Measurements from ENCODE around the gene NHEJ1. TPM values are rescaled to one million over a fixed set of nuclear protein-coding genes. Genes with fewer than 3 reads are reported as not detected.

Gene NHEJ1
- total RNA-seq, 1 experiment from 2014 or later = 16.4 TPM

GRCh38 chr2:219125886-219126270, 34.7 kb downstream of the NHEJ1 start:
- BruUV-seq (replicated peaks) = no TSS peak
- RAD21 ChIA-PET (ENCODE audit: low non-redundant PET in 1 of 2, low total read pairs in 2 of 2, uncharacterized antibody in 2 of 2, unreplicated experiment in 2 of 2) = interaction anchor here (0.5 to 1.4 kb wide), 3 partner anchors 29 to 127 kb away, joined by 3 to 4 read pairs (median 3); partner anchors contain the start of gene TUBA4B (in 1 of the 2)
- Histone ChIP-seq H3K9ac (ENCODE audit: low read length) (peak overlapping the region; percentile 30), H3K27ac (ENCODE audit: low read depth, low read length) (no peak overlapping the region), H3K4me3 (replicated peaks in 1 of 2; ENCODE audit: low read depth in 1 of 2, low read length in 2 of 2) (peak overlapping the region in 1 of 2 experiments; percentile 37; a peak in 1 of 4 replicates), H3K4me2 (ENCODE audit: low read length) (peak overlapping the region; percentile 72), H3K79me2 (ENCODE audit: insufficient read depth, low read length) (no peaks in the 10 kb centered on the region), H3K9me3 (ENCODE audit: control insufficient read depth in 1 of 2, insufficient read depth in 1 of 2, low read depth in 1 of 2, low read length in 2 of 2) (no peaks in the 10 kb centered on the region), H4K20me1 (ENCODE audit: insufficient read depth) (no peaks in the 10 kb centered on the region), H3K36me3 (ENCODE audit: control insufficient read depth in 1 of 2, insufficient read depth in 2 of 2, low read length in 2 of 2) (no peaks in the 10 kb centered on the region), H3K4me1 (ENCODE audit: control insufficient read depth in 1 of 2, insufficient read depth in 2 of 2, low read length in 2 of 2) (peaks cover 22 to 27% of the 10 kb centered on the region in 2 experiments), H2AFZ (ENCODE audit: low read depth, low read length, poor library complexity, severe bottlenecking) (no peak overlapping the region), H3K27me3 (ENCODE audit: insufficient read depth, low read length) (no peaks in the 10 kb centered on the region; the same call in 1 of the 2 replicates), H3K9me2 (ENCODE audit: insufficient read depth) (no peaks in the 10 kb centered on the region)
- intact Hi-C loops (cut with micrococcal nuclease) = no loop called here
- DNase-seq (ENCODE audit: low read depth, low spot score) (no peak), ATAC-seq (no peak)
- POLR2A ChIA-PET = no interaction called here
- TF ChIP-seq YY1 (IDR thresholded peaks at IDR 0.05; ENCODE audit: extremely low read depth, insufficient replicate concordance, low read depth, low read length) (no peak), EZH2phosphoT487 (IDR thresholded peaks at IDR 0.05; ENCODE audit: borderline replicate concordance) (no peak), RAD21 (IDR thresholded peaks at IDR 0.05; ENCODE audit: low read depth) (no peak), EZH2 (IDR thresholded peaks at IDR 0.05) (no peak)
- CTCF ChIA-PET = interaction anchor here (0.9 to 1.2 kb wide), 3 partner anchors 29 to 96 kb away, joined by 3 to 6 read pairs (median 4); no protein-coding TSS in a partner anchor

GRCh38 chr2:219125225-219125885, 35.3 kb downstream of the NHEJ1 start:
- Histone ChIP-seq H3K9me3 (ENCODE audit: control insufficient read depth in 1 of 2, insufficient read depth in 1 of 2, low read depth in 1 of 2, low read length in 2 of 2) (no peaks in the 10 kb centered on the region), H3K4me2 (ENCODE audit: low read length) (peak overlapping the region; percentile 72), H2AFZ (ENCODE audit: low read depth, low read length, poor library complexity, severe bottlenecking) (no peak overlapping the region), H3K4me1 (ENCODE audit: control insufficient read depth in 1 of 2, insufficient read depth in 2 of 2, low read length in 2 of 2) (peaks cover 22 to 27% of the 10 kb centered on the region in 2 experiments), H4K20me1 (ENCODE audit: insufficient read depth) (no peaks in the 10 kb centered on the region), H3K4me3 (replicated peaks in 1 of 2; ENCODE audit: low read depth in 1 of 2, low read length in 2 of 2) (peak overlapping the region in 1 of 2 experiments; percentile 37; a peak in 2 of 4 replicates), H3K9me2 (ENCODE audit: insufficient read depth) (no peaks in the 10 kb centered on the region), H3K27ac (ENCODE audit: low read depth, low read length) (peak overlapping the region; percentile 11; the same call in 1 of the 2 replicates), H3K36me3 (ENCODE audit: control insufficient read depth in 1 of 2, insufficient read depth in 2 of 2, low read length in 2 of 2) (no peaks in the 10 kb centered on the region), H3K27me3 (ENCODE audit: insufficient read depth, low read length) (no peaks in the 10 kb centered on the region; the same call in 1 of the 2 replicates), H3K79me2 (ENCODE audit: insufficient read depth, low read length) (no peaks in the 10 kb centered on the region), H3K9ac (ENCODE audit: low read length) (peak overlapping the region; percentile 30)
- POLR2A ChIA-PET = no interaction called here
- no TSS peak for BruUV-seq (replicated peaks)
- ATAC-seq (peak; percentile 97), DNase-seq (ENCODE audit: low read depth, low spot score) (peak; percentile 94)
- RAD21 ChIA-PET (ENCODE audit: low non-redundant PET in 1 of 2, low total read pairs in 2 of 2, uncharacterized antibody in 2 of 2, unreplicated experiment in 2 of 2) = interaction anchor here (0.5 to 1.4 kb wide), 3 partner anchors 29 to 128 kb away, joined by 3 to 4 read pairs (median 3); partner anchors contain the start of gene TUBA4B (in 1 of the 2)
- intact Hi-C loops (cut with micrococcal nuclease) = no loop called here
- CTCF ChIA-PET = interaction anchor here (0.9 to 1.2 kb wide), 3 partner anchors 29 to 95 kb away, joined by 3 to 6 read pairs (median 4); no protein-coding TSS in a partner anchor
- TF ChIP-seq SRF (IDR thresholded peaks at IDR 0.05; ENCODE audit: low read depth) (peak; percentile 87), CEBPB (IDR thresholded peaks at IDR 0.05; ENCODE audit: low read depth) (peak; percentile 98), EZH2phosphoT487 (IDR thresholded peaks at IDR 0.05; ENCODE audit: borderline replicate concordance) (no peak), POLR2A (IDR thresholded peaks at IDR 0.05; ENCODE audit: borderline replicate concordance, extremely low read depth, insufficient read depth, insufficient read length) (no peak), CBX3 (IDR thresholded peaks at IDR 0.05; ENCODE audit: low read depth) (peak; percentile 98), SP1 (IDR thresholded peaks at IDR 0.05; ENCODE audit: low read depth) (peak; percentile 94), ELF1 (IDR thresholded peaks at IDR 0.05; ENCODE audit: borderline replicate concordance, low read depth) (no peak), SIN3A (IDR thresholded peaks at IDR 0.05; ENCODE audit: low read depth) (peak; percentile 72), JUND (IDR thresholded peaks at IDR 0.05) (peak; percentile 97), YY1 (IDR thresholded peaks at IDR 0.05; ENCODE audit: extremely low read depth, insufficient replicate concordance, low read depth, low read length) (no peak)
- TF ChIP-seq, protein P1, sequence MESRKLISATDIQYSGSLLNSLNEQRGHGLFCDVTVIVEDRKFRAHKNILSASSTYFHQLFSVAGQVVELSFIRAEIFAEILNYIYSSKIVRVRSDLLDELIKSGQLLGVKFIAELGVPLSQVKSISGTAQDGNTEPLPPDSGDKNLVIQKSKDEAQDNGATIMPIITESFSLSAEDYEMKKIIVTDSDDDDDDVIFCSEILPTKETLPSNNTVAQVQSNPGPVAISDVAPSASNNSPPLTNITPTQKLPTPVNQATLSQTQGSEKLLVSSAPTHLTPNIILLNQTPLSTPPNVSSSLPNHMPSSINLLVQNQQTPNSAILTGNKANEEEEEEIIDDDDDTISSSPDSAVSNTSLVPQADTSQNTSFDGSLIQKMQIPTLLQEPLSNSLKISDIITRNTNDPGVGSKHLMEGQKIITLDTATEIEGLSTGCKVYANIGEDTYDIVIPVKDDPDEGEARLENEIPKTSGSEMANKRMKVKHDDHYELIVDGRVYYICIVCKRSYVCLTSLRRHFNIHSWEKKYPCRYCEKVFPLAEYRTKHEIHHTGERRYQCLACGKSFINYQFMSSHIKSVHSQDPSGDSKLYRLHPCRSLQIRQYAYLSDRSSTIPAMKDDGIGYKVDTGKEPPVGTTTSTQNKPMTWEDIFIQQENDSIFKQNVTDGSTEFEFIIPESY (IDR thresholded peaks at IDR 0.05; ENCODE audit: extremely low read depth, insufficient replicate concordance, low read length) = peak; percentile 7
- TF ChIP-seq, protein P2, sequence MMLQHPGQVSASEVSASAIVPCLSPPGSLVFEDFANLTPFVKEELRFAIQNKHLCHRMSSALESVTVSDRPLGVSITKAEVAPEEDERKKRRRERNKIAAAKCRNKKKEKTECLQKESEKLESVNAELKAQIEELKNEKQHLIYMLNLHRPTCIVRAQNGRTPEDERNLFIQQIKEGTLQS (IDR thresholded peaks at IDR 0.05) = peak; percentile 93
- TF ChIP-seq, protein P3, sequence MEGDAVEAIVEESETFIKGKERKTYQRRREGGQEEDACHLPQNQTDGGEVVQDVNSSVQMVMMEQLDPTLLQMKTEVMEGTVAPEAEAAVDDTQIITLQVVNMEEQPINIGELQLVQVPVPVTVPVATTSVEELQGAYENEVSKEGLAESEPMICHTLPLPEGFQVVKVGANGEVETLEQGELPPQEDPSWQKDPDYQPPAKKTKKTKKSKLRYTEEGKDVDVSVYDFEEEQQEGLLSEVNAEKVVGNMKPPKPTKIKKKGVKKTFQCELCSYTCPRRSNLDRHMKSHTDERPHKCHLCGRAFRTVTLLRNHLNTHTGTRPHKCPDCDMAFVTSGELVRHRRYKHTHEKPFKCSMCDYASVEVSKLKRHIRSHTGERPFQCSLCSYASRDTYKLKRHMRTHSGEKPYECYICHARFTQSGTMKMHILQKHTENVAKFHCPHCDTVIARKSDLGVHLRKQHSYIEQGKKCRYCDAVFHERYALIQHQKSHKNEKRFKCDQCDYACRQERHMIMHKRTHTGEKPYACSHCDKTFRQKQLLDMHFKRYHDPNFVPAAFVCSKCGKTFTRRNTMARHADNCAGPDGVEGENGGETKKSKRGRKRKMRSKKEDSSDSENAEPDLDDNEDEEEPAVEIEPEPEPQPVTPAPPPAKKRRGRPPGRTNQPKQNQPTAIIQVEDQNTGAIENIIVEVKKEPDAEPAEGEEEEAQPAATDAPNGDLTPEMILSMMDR (IDR thresholded peaks at IDR 0.05 in 2 of 3, conservative IDR thresholded peaks at IDR 0.05 in 1 of 3; ENCODE audit: borderline replicate concordance in 1 of 3, insufficient read depth in 1 of 3, low read depth in 2 of 3, low read length in 2 of 3) = no peak

Data from HCT116 (cell line).